ENCODE data around the gene IL1B.

The IL1B gene

DNA sequence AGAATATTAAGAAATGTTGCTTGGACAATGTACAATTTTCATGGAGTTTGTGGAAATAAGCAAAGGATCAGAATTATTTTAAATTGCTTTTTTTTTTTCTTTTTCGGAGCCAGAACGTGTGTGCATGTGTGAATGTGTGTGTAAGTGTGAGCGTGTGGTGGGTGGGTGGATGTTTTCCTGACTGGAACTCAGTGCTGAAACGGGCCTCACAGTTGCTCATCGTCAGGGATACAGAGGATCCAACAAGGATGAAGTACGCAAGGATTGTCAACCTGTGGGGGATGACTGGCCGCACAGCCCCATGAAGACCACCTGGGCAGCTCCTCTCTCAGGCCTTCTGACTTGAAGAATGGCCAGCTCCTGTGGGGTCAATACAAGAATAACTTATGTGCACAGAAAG lies 17.5 kb downstream of the IL1B start:
- H3K4me1 ChIP-seq (ENCODE audit: control insufficient read depth in 1 of 2, insufficient read depth in 1 of 2, low read depth in 1 of 2, low read length in 1 of 2): peaks cover 0 to 10% of the 10 kb centered on the region in 2 experiments
- no peak overlapping the region for H3K4me3 ChIP-seq (ENCODE audit: low read depth in 1 of 2, low read length in 1 of 2)
- H3K9me3 ChIP-seq: no peaks in the 10 kb centered on the region
- H3K36me3 ChIP-seq: no peaks in the 10 kb centered on the region
- H3K27me3 ChIP-seq: no peaks in the 10 kb centered on the region
- TF ChIP-seq, protein P1, sequence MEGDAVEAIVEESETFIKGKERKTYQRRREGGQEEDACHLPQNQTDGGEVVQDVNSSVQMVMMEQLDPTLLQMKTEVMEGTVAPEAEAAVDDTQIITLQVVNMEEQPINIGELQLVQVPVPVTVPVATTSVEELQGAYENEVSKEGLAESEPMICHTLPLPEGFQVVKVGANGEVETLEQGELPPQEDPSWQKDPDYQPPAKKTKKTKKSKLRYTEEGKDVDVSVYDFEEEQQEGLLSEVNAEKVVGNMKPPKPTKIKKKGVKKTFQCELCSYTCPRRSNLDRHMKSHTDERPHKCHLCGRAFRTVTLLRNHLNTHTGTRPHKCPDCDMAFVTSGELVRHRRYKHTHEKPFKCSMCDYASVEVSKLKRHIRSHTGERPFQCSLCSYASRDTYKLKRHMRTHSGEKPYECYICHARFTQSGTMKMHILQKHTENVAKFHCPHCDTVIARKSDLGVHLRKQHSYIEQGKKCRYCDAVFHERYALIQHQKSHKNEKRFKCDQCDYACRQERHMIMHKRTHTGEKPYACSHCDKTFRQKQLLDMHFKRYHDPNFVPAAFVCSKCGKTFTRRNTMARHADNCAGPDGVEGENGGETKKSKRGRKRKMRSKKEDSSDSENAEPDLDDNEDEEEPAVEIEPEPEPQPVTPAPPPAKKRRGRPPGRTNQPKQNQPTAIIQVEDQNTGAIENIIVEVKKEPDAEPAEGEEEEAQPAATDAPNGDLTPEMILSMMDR (IDR thresholded peaks at IDR 0.05): no peak
- H3K27ac ChIP-seq: no peak overlapping the region

DNA sequence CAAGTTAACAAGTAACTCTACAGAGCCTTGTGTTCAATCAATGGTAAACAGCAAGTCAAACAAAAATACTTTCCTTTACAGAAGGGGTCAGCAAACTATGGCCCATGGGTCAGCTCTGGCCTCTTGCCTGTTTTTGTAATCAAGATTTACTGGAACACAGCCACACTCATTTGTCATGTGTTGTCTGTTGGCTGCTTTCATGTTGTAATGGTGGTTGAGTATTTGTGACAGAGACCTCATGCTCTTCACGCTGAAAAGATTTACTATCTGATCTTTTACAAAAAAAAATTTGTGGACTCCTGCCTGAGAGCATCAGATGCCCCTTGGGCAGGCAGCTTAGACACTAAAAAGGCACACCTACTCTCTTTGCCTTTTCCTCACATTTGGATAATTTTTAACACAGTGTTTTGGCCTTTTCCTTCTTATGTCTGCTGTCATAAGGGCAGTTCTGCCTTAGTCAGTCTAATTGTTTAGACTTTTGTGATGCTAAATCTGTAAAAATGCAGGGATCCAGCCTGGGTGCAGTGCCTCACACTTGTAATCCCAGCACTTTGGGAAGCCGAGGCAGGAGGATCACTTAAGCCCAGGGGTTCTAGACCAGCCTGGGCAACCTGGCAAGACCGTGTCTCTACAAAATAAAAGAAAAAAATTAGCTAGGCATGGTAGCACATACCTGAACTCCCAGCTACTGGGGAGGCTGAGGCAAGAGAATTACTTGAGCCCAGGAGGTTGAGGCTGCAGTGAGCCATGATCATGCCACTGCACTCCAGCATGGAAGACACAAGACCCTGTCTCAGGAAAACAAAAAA lies 18.3 kb downstream of the IL1B start:
- H3K36me3 ChIP-seq: no peaks in the 10 kb centered on the region
- TF ChIP-seq, protein P1 (IDR thresholded peaks at IDR 0.05): no peak
- no peaks in the 10 kb centered on the region for H3K9me3 ChIP-seq
- H3K27me3 ChIP-seq: no peaks in the 10 kb centered on the region
- no peak overlapping the region for H3K4me3 ChIP-seq (ENCODE audit: low read depth in 1 of 2, low read length in 1 of 2)
- peaks cover 0 to 10% of the 10 kb centered on the region in 2 experiments for H3K4me1 ChIP-seq (ENCODE audit: control insufficient read depth in 1 of 2, insufficient read depth in 1 of 2, low read depth in 1 of 2, low read length in 1 of 2)
- no peak overlapping the region for H3K27ac ChIP-seq

DNA sequence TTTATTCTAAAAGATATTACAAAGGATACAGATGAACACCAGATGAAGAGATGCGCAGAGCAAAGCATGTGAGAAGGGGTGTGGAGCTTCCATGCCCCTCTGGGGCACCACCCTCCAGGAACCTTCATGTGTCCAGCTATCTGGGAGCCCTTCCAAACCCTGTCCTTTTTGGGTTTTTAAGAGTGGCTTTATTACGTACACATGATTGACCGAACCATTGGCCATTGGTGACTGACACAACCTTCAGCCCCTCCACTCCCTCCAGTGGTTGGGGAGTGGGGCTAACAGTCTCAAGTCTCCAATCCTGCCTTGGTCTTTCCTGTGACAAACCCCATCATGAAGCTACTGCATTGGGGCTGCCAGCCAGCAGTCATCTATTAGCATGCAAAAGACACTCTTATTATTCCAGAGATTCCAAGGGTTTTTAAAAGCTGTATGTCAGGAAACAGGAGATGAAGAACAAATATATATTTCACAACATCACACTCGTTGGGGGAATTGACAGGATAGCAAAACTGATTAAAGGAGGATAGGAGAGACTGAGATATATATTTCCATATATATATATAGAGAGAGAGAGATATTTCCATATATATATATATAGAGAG lies 19.4 kb downstream of the IL1B start:
- H3K27ac ChIP-seq: no peak overlapping the region
- H3K36me3 ChIP-seq: no peaks in the 10 kb centered on the region
- TF ChIP-seq, protein P1 (IDR thresholded peaks at IDR 0.05): no peak
- H3K4me3 ChIP-seq (ENCODE audit: low read depth in 1 of 2, low read length in 1 of 2): no peak overlapping the region
- peaks cover 0 to 8% of the 10 kb centered on the region in 2 experiments for H3K4me1 ChIP-seq (ENCODE audit: control insufficient read depth in 1 of 2, insufficient read depth in 1 of 2, low read depth in 1 of 2, low read length in 1 of 2)
- H3K27me3 ChIP-seq: no peaks in the 10 kb centered on the region
- no peaks in the 10 kb centered on the region for H3K9me3 ChIP-seq

DNA sequence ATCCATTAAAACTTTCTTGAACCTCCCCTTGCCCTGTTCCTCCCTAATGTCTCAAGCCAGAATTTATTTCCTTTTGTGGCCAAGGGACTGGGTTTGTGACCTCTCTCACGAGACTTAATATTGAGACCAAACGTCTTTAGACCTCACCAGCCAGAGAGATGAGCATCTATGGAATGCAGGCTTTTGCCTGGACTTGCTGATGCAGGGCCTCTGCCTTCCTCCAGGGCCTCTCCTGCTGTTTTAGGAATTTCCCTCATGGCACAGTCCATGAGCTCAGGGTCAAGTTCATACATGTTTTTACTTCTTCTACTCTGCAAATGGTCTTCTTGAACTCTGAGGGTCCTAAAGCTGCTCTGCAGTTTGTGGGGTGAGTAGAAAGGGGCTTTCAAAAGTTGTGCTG lies 22.3 kb downstream of the IL1B start:
- H3K4me3 ChIP-seq (ENCODE audit: low read depth in 1 of 2, low read length in 1 of 2): no peak overlapping the region
- peaks cover 10 to 17% of the 10 kb centered on the region in 2 experiments for H3K4me1 ChIP-seq (ENCODE audit: control insufficient read depth in 1 of 2, insufficient read depth in 1 of 2, low read depth in 1 of 2, low read length in 1 of 2)
- TF ChIP-seq, protein P1 (IDR thresholded peaks at IDR 0.05): no peak
- no peak overlapping the region for H3K27ac ChIP-seq
- no peaks in the 10 kb centered on the region for H3K27me3 ChIP-seq
- H3K36me3 ChIP-seq: no peaks in the 10 kb centered on the region
- H3K9me3 ChIP-seq: no peaks in the 10 kb centered on the region

DNA sequence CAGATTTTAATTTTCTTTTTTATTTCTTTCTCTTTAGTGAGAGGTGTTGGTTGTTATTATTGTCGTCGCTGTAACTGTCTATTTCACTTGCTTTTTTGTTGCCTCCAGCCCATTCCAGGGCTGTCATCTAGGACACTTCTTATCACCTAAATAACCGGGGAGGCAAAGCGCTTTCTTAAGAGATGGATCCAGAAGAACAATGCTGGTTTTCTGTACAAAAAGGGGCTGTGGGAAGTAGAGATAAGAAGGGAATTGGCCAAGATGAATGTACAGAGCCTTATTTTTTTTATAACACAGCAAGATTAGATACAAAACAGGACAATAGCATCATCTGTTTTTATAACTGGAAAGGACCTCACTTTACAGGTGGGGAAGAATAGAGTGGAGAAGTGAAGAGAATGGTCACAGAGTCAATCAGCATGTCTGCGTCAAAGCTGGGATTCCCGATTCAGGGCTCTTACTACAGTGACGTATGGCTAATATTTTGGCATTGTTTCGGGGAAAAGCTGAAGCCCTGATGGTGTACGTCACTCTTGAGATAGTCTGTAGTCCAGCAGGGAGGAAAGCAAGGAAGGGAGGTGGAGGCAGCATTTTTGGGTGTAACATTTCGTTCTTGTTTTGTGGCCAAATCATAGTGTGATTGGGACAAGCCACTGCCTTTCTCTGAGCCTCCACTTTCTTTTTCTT lies 23.2 kb downstream of the IL1B start:
- Histone ChIP-seq H3K4me3 (ENCODE audit: low read depth in 1 of 2, low read length in 1 of 2) (no peak overlapping the region), H3K27me3 (no peaks in the 10 kb centered on the region), H3K9me3 (no peaks in the 10 kb centered on the region), H3K36me3 (no peaks in the 10 kb centered on the region), H3K27ac (no peak overlapping the region), H3K4me1 (ENCODE audit: control insufficient read depth in 1 of 2, insufficient read depth in 1 of 2, low read depth in 1 of 2, low read length in 1 of 2) (peaks cover 10 to 17% of the 10 kb centered on the region in 2 experiments)
- TF ChIP-seq, protein P1 (IDR thresholded peaks at IDR 0.05): no peak
